ENCODE measurements around the gene TTLL10.

The TTLL10 gene

DNA sequence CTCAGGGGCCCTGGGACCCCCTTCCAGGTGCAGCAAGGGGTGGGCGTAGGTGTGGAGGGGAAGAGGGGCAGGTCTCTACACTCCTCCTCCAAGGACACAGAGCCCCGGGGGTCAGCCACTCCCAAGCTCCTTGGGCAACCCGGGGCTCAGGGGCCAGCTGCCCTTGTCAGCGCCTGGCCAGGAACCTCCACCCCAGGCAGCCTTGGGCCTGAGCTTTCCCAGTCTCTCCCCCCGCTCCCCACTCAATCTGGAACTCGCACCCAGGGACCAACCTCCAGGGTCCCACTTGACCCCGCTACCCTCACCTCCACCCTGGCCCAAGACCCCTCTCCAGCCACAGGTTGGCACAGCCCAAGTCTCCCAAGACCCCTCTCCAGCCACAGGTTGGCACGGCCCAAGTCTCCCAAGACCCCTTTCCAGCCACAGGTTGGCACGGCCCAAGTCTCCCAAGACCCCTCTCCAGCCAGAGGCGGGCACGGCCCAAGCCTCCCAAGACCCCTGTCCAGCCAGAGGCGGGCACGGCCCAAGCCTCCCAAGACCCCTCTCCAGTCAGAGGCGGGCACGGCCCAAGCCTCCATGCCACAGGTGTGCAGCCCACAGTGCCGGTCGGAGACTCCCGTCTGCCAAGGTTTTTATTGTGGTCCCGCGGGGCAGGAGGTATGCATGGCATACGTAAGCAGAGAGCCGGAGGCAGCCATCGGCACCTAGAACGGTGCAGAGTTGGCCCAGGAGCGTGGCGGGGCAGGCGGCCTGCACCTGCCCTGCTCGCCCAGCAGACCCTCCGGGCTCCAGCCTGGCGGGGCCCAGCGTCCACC, 37.3 kb downstream of the TTLL10 start:
- DNase-seq: no peak

GRCh38 chr1:1211541-1212441, 38.1 kb downstream of the TTLL10 start:
- no peak for DNase-seq

DNA sequence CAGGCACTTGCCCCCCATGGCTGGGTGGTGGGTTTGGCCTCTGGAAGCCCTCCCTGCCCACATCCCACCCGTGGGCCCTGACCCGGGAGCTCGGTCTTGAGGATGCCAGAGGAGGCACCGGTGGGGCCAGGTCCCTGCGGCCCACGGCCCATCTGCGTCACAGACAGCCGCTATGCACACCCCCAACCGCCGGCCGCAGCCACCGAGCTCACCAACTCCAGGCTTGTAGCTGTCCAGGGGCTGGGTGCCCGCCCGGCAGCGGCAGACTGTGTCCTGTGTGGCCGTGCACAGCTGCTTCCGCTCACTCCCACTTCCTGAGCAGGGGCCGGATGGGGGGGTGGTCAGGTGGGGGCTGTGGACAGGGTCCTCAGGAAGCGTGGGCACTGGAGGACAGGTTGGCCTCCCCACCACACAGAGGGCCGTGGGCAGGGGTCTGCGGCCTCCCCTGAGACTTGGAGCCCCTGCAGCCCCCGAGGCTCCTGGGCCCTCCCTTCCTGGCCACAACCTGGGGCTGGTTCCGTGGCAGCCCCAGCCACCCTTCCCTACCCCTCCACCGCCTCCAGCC, 39.2 kb downstream of the TTLL10 start:
- DNase-seq: no peak

DNA sequence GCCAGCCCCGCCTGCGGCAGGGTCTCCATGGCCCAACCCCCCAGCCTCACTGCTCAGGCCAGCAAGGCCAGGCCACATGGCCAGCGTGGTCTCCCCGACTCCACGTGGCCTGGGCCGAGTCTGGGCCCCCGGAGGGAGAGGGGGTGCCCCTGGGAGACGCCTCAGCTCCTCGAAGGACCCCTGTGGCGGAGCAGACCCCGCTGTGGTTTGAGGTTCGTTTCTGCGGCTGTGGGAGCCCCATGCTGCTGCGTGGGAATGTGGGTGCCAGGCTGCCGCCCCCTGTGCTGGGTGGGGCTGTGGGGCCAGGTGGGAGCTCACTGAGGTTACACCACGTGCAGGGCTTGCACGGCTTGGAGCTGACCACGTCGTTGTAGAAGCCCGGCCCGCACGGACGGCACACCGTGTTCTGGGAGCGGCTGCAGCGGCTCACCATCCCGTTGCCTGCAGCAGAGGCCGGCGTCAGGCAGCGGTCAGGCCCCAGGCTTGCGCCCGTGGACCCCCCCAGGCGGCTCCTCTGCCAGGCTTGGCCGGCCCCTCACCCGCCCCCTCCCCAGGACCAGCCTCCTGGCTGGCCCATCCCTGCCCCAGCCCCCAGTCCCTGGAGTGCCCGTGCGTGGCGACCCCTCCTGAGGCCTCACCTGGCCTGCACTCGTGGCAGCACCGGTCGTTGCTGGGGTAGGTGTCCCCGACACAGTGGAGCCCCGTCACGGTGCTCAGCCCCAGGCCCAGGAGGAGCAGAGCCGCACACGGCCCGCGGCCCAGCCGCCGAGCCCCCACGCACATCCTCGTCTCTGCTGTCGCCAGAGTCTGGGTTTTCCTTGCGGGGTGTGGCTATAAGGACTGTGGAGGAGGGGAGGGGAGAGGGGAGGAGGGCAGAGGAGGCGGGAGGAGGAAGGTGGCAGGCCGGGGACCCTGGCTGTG, 39.9 kb downstream of the TTLL10 start, which contains the start of gene TNFRSF4:
TSS of gene TNFRSF4 (minus strand) at position 809 of the 921 bp plus-strand sequence. CDS start at position 783, 26 bp downstream.
- no peak for DNase-seq

DNA sequence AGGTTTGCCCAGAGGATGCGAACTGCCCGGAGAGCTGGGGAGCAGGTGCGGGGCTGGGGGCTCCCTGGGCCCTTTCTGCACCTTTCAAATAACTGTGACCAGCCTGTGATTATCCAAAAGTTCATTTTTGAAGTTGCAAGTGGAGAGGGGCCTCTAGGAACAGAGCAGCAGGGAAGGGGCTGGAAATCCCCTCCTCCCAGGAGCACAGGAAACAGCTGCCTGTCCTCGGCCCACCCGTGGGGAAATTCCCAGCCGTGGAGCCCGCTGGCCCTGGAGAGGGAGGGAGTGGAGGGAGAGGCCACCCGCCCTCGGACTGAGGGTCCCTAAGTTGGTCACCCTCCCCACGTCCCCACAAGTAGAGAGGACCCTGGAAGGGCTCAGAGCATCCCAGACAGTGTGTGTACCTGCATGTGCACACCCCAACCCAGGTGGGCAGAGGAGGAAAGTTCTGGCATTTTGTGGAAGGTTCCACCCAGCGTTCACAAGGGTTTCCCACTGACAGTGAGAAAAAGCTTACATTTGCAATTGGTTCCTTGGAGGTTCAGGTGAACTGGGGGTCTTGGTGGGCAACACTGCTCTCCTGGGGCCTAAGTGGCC, 41.5 kb downstream of the TTLL10 start:
- no peak for DNase-seq

GRCh38 chr1:1215881-1216605, 42.4 kb downstream of the TTLL10 start:
- DNase-seq: no peak

GRCh38 chr1:1216770-1217620, 43.3 kb downstream of the TTLL10 start:
- no peak for DNase-seq

GRCh38 chr1:1217621-1218523, 44.2 kb downstream of the TTLL10 start:
- DNase-seq: no peak

- no peak for DNase-seq
Observed at GRCh38 chr1:1218524-1219200, 45.0 kb downstream of the TTLL10 start.

DNA sequence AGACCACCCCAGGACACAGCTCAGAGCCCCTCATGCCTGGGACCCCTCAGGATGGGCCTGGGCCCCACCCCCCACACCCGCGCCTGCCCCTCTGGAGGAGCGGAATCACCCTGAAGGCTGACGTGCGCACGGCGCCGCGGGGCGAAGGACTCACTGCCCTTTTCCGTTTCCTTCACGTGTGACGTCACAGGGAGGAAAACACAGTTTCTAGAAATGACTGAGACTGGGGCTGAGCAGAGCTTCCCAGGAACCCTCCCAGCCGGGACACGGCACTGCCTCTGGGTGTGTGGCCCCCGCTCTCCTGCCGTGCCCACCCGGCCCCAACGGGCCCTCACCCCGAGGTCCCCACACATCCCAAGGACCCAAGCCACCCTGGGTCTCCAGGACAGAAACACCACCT, 45.7 kb downstream of the TTLL10 start:
- no peak for DNase-seq

- no peak for DNase-seq
Observed at GRCh38 chr1:1220197-1220596, 46.5 kb downstream of the TTLL10 start.

- DNase-seq: no peak
Observed at GRCh38 chr1:1221887-1222574, 48.4 kb downstream of the TTLL10 start.

GRCh38 chr1:1222575-1223225, 49.0 kb downstream of the TTLL10 start:
- DNase-seq: no peak

- no peak for DNase-seq
Observed at GRCh38 chr1:1223321-1223720, 49.6 kb downstream of the TTLL10 start.

DNA sequence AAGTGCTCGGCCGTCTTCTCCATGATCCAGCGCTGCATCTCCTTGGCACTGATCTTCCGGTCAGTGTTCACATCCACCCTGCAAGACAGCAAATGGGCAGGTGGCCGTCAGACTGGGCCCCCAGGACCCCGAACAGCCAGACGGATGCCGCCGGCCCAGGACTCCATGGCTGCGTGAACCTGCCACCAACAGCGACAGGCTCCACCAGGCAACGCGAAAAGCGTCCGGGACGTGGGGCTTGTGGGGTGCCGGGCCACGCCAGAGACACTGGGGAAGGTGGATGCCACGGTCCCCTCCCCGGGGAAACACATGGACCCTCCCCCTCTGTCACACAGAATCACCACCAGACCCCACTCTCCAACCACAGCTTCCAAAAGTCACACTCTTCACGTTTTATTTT, 50.2 kb downstream of the TTLL10 start:
- no peak for DNase-seq

DNA sequence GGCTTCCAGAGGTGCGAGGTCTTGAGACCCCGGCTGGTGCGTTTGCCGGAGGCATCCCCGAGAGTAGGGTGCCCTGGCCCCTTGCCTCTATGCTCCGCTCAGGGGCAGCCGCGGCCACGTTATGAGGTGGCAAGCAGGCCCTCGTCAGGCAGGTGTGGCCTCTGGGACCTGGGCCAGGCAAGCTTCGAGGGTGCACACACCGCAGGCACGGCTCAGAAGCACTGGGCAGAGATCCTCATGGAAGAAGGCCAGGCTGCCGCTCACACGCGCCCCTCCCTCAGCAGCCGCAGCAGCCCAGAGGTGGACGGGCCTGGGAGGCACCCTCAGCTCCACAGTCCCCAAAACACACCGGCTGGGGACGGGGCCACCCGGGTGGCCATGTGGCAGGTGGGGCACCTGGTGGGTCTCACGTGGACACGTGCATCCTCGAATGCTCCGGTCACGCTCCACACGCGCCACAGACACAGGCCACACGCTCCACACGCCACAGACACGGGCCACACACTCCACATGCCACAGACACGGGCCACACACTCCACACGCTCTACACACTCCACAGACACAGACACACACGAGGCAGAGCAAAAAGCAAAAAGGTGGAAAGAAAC, 51.7 kb downstream of the TTLL10 start:
- no peak for DNase-seq

DNA sequence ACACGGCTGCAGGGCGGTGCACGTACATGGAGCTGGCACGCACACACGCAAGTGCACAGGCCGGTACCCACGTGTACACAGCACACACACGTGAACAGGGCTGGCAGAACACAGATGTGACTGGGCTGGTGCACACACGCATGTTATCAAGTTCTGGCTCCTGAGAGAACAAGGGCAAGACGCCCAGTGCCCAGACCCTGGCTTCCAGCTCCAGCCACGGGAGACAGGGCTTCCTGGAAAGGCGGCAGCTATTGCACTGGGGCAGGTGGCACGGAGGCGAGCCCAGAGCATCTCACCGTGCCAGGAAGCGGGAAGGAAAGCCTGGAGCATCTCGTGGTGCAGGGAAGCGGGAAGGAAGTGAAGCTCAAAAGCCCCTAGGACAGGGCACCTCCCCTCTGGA, 52.2 kb downstream of the TTLL10 start:
- no peak for DNase-seq
